Occipital lobe (tissue), 2 donors: Measurements from ENCODE around the gene MYZAP. TPM values are rescaled to one million over a fixed set of nuclear protein-coding genes. Genes with fewer than 3 reads are reported as not detected.
"Not testable (repeated sequence)": the region's sequence is repeated elsewhere in the genome, so short reads cannot be mapped to it uniquely, and the experiment has no call there.

Source experiments
- DNase-seq: peaks from one replicate; lab custom pipeline; 2025; lab: John Stamatoyannopoulos, UW
- total RNA-seq: library from RNA; depleted of rRNA; stranded (reverse); fragments of >200 nt; gene quantifications from one replicate; pipeline ENCODE4 v1.2.3, GENCODE V29; 2014

The MYZAP gene
- total RNA-seq, 1 donor from 2014 or later: 1.1 TPM

- DNase-seq: no peak
Observed at GRCh38 chr15:57592836-57593420, 1.2 kb downstream of the MYZAP start.

- no peak for DNase-seq
Observed at GRCh38 chr15:57594479-57594878, 2.8 kb downstream of the MYZAP start.

GRCh38 chr15:57595011-57595866 lies 3.5 kb downstream of the MYZAP start:
- DNase-seq: no peak

GRCh38 chr15:57596301-57596855 lies 4.7 kb downstream of the MYZAP start:
- DNase-seq: no peak

- no peak for DNase-seq
Observed at GRCh38 chr15:57596978-57597377, 5.3 kb downstream of the MYZAP start.

GRCh38 chr15:57597431-57597830 lies 5.7 kb downstream of the MYZAP start:
- DNase-seq: no peak

GRCh38 chr15:57598346-57598745 lies 6.6 kb downstream of the MYZAP start:
- no peak for DNase-seq

- DNase-seq: no peak
Observed at GRCh38 chr15:57599296-57599810, 7.6 kb downstream of the MYZAP start.

GRCh38 chr15:57600197-57600596 lies 8.5 kb downstream of the MYZAP start:
- no peak for DNase-seq

- DNase-seq: no peak
Observed at GRCh38 chr15:57604507-57604906, 12.8 kb downstream of the MYZAP start.

- DNase-seq: no peak
Observed at GRCh38 chr15:57605491-57605890, 13.8 kb downstream of the MYZAP start.

GRCh38 chr15:57606048-57606447 lies 14.3 kb downstream of the MYZAP start:
- DNase-seq: no peak

- no peak for DNase-seq
Observed at GRCh38 chr15:57606816-57607215, 15.1 kb downstream of the MYZAP start.

GRCh38 chr15:57607570-57608000 lies 15.9 kb downstream of the MYZAP start:
- DNase-seq: no peak

- no peak for DNase-seq
Observed at GRCh38 chr15:57609805-57610529, 18.3 kb downstream of the MYZAP start.

GRCh38 chr15:57611123-57611522 lies 19.4 kb downstream of the MYZAP start:
- no peak for DNase-seq

- DNase-seq: no peak
Observed at GRCh38 chr15:57611938-57612337, 20.2 kb downstream of the MYZAP start.

- no peak for DNase-seq
Observed at GRCh38 chr15:57614241-57614640, 22.5 kb downstream of the MYZAP start.

- not testable (repeated sequence) for DNase-seq
Observed at GRCh38 chr15:57615951-57616496, 24.3 kb downstream of the MYZAP start.

GRCh38 chr15:57618325-57618724 lies 26.6 kb downstream of the MYZAP start:
- DNase-seq: no peak

GRCh38 chr15:57619746-57620145 lies 28.0 kb downstream of the MYZAP start:
- no peak for DNase-seq
